Left ventricle myocardium inferior (tissue), 1 donor: Measurements from ENCODE around the gene GPRC5A. TPM values are rescaled to one million over a fixed set of nuclear protein-coding genes. Genes with fewer than 3 reads are reported as not detected.

Experiments
- DNase-seq: peaks from one replicate; pipeline ENCODE4 v3.0.0-alpha.2; 2020
- H3K27ac ChIP-seq: fragments of 200-600 bp; replicated peaks from 2 replicates; pipeline ENCODE4 v1.8.0; 2021
- H3K27me3 ChIP-seq: fragments of 200-600 bp; 2 replicates; pipeline ENCODE4 v1.8.0; 2021; ENCODE audit warnings: low read depth
- H3K36me3 ChIP-seq: fragments of 200-600 bp; 2 replicates; pipeline ENCODE4 v1.8.0; 2021
- H3K4me1 ChIP-seq: fragments of 200-600 bp; 2 replicates; pipeline ENCODE4 v1.8.0; 2021
- H3K4me3 ChIP-seq: fragments of 200-600 bp; 2 replicates; pipeline ENCODE4 v1.8.0; 2021; ENCODE audit warnings: mild to moderate bottlenecking, moderate library complexity
- H3K9me3 ChIP-seq: fragments of 200-600 bp; replicated peaks from 2 replicates; pipeline ENCODE4 v1.8.0; 2021
- intact Hi-C: fragments of 100-400 bp; cut with micrococcal nuclease; formaldehyde crosslinking; loops from one replicate; pipeline ENCODE4 v1.11.0; 2022
- total RNA-seq: library from RNA; stranded (reverse); fragmentation: NEBNext Ultra II Directional; extraction: Animal tissue kit (Norgen Biotek cat#: 25700); gene quantifications from one replicate; pipeline ENCODE4 v1.2.1, GENCODE V29; 2021
- TF ChIP-seq, protein P1 (sequence below): fragments of 200-600 bp; IDR thresholded peaks from 2 replicates; pipeline ENCODE4 v1.8.0; 2021; ENCODE audit warnings: antibody characterized with exemption, mild to moderate bottlenecking, borderline replicate concordance
- donor health status: DM: no; HTN: yes; CAD: no; lungs with severe emphysema.

GPRC5A gene
- total RNA-seq, 1 donor from 2014 or later, result 0.77 TPM

- no peak overlapping the region for H3K27ac ChIP-seq
- no peak overlapping the region for H3K4me3 ChIP-seq
- intact Hi-C loops, result no loop called here
- no peak for DNase-seq
- no peaks in the 10 kb centered on the region for H3K27me3 ChIP-seq
- no peaks in the 10 kb centered on the region for H3K4me1 ChIP-seq
- TF ChIP-seq, protein P1, sequence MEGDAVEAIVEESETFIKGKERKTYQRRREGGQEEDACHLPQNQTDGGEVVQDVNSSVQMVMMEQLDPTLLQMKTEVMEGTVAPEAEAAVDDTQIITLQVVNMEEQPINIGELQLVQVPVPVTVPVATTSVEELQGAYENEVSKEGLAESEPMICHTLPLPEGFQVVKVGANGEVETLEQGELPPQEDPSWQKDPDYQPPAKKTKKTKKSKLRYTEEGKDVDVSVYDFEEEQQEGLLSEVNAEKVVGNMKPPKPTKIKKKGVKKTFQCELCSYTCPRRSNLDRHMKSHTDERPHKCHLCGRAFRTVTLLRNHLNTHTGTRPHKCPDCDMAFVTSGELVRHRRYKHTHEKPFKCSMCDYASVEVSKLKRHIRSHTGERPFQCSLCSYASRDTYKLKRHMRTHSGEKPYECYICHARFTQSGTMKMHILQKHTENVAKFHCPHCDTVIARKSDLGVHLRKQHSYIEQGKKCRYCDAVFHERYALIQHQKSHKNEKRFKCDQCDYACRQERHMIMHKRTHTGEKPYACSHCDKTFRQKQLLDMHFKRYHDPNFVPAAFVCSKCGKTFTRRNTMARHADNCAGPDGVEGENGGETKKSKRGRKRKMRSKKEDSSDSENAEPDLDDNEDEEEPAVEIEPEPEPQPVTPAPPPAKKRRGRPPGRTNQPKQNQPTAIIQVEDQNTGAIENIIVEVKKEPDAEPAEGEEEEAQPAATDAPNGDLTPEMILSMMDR, result no peak
- H3K9me3 ChIP-seq, result no peaks in the 10 kb centered on the region
- peaks cover 8% of the 10 kb centered on the region for H3K36me3 ChIP-seq
These were observed 74.5 kb downstream of the GPRC5A start for GRCh38 chr12:12965836-12966235.

Other genes starting within 250 kb of the GPRC5A start
- not detected for gene GPR19, start 195.4 kb upstream of the GPRC5A start, total RNA-seq
- 36.3 TPM for gene CDKN1B, start 174.2 kb upstream of the GPRC5A start, total RNA-seq
- gene APOLD1, start 105.9 kb upstream of the GPRC5A start, total RNA-seq, result 22.0 TPM
- 26.7 TPM for gene DDX47, start 78.2 kb upstream of the GPRC5A start, total RNA-seq
- not detected for gene GPRC5D, start 60.6 kb downstream of the GPRC5A start, total RNA-seq
- gene HEBP1, start 108.7 kb downstream of the GPRC5A start, total RNA-seq, result 65.4 TPM
- gene FAM234B, start 152.8 kb downstream of the GPRC5A start, total RNA-seq, result 1.8 TPM
- gene GSG1, start 212.1 kb downstream of the GPRC5A start, total RNA-seq, result not detected